K562 (cell line): ENCODE data around the gene SSBP2. TPM values are rescaled to one million over a fixed set of nuclear protein-coding genes. Genes with fewer than 3 reads are reported as not detected.

Source experiments
- CBFB ChIP-seq: sonication (generic); formaldehyde crosslinking; IDR thresholded peaks from 2 replicates; pipeline ENCODE4 v1.4.0; 2020; ENCODE audit warnings: mild to moderate bottlenecking, missing genetic modification reagents
- CBX1 ChIP-seq: sonication (generic); IDR thresholded peaks from 2 replicates; pipeline ENCODE4 v1.6.1; 2016; ENCODE audit warnings: antibody characterized with exemption, low read depth, mild to moderate bottlenecking
- CCNT2 ChIP-seq: IDR thresholded peaks from 2 replicates; pipeline ENCODE4 v1.6.1; 2011; ENCODE audit warnings: borderline replicate concordance, low read depth, mild to moderate bottlenecking, moderate library complexity, mixed read lengths, low read length; ENCODE audit not compliant: insufficient read length; ENCODE audit errors: extremely low read depth
- CHCHD3 ChIP-seq: fragments of 250-450 bp; sonication (Bioruptor Pico); IDR thresholded peaks from 2 replicates; pipeline ENCODE4 v2.1.2; 2022; ENCODE audit warnings: mild to moderate bottlenecking
- COPS2 ChIP-seq: fragments of 450-650 bp; conservative IDR thresholded peaks from 2 replicates; pipeline ENCODE4 v1.6.1; 2016; ENCODE audit warnings: mild to moderate bottlenecking, moderate library complexity
- CREB1 ChIP-seq, 2 experiments: sonication (generic) in 1 of 2; formaldehyde crosslinking in 1 of 2; IDR thresholded peaks; 2 replicates each; pipeline versions ENCODE4 v1.6.1 to v1.8.0; 2012 to 2022; ENCODE audit warnings: inconsistent platforms in 1 of 2, mild to moderate bottlenecking in 1 of 2, missing genetic modification reagents in 1 of 2, moderate library complexity in 1 of 2
- DDX20 ChIP-seq: fragments of 450-650 bp; IDR thresholded peaks from 2 replicates; pipeline ENCODE4 v1.6.1; 2016; ENCODE audit warnings: missing genetic modification characterization, low read depth, mild to moderate bottlenecking, missing compliant biosample characterization, moderate library complexity
- HDAC2 ChIP-seq: fragments of 450-650 bp; IDR thresholded peaks from 2 replicates; pipeline ENCODE4 v1.6.1; 2016; ENCODE audit warnings: mild to moderate bottlenecking
- HDAC6 ChIP-seq: IDR thresholded peaks from 2 replicates; pipeline ENCODE4 v1.6.1; 2012; ENCODE audit warnings: low read depth, mild to moderate bottlenecking, control low read depth, inconsistent platforms, low read length, moderate library complexity
- HDGF ChIP-seq: fragments of 450-650 bp; IDR thresholded peaks from 2 replicates; pipeline ENCODE4 v1.6.1; 2016
- KDM1A ChIP-seq, 2 experiments: fragments of 450-650 bp; IDR thresholded peaks; 2 replicates each; pipeline ENCODE4 v1.6.1; 2016; ENCODE audit warnings: mild to moderate bottlenecking in 2 of 2
- MYBL2 ChIP-seq, 2 experiments: fragments of 450-650 bp in 1 of 2; sonication (generic) in 1 of 2; formaldehyde crosslinking in 1 of 2; IDR thresholded peaks; 2 replicates each; pipeline versions ENCODE4 v1.6.1 to v1.8.1; 2017 to 2022; ENCODE audit warnings: borderline replicate concordance in 1 of 2, inconsistent platforms in 1 of 2, low read depth in 1 of 2, mild to moderate bottlenecking in 1 of 2, missing genetic modification reagents in 1 of 2, moderate library complexity in 1 of 2
- RAD21 ChIP-seq, 2 experiments: fragments of 250-450 bp in 1 of 2; fragments of 450-650 bp in 1 of 2; sonication (Bioruptor Pico) in 1 of 2; formaldehyde crosslinking in 1 of 2; IDR thresholded peaks in 1 of 2; conservative IDR thresholded peaks in 1 of 2; 2 replicates each; pipeline versions ENCODE4 v1.4.0 to v1.8.0; 2020 to 2022; ENCODE audit warnings: mild to moderate bottlenecking in 2 of 2, moderate library complexity in 1 of 2
- RBM14 ChIP-seq: fragments of 200-400 bp; formaldehyde crosslinking; IDR thresholded peaks from 2 replicates; pipeline ENCODE4 v1.6.1; 2018; ENCODE audit warnings: low read depth, mild to moderate bottlenecking, low read length, moderate library complexity, borderline replicate concordance; ENCODE audit not compliant: insufficient read depth
- SRSF1 ChIP-seq: fragments of 200-400 bp; formaldehyde crosslinking; IDR thresholded peaks from 2 replicates; pipeline ENCODE4 v1.6.1; 2017; ENCODE audit warnings: mild to moderate bottlenecking, low read depth, low read length, moderate library complexity
- SUPT5H ChIP-seq: fragments of 450-650 bp; IDR thresholded peaks from 2 replicates; pipeline ENCODE4 v1.6.1; 2016
- TAF1 ChIP-seq: IDR thresholded peaks from 2 replicates; pipeline ENCODE4 v1.6.1; 2011; ENCODE audit warnings: mild to moderate bottlenecking, low read length, moderate library complexity; ENCODE audit not compliant: insufficient read depth, control insufficient read depth, severe bottlenecking; ENCODE audit errors: extremely low read depth
- U2AF2 ChIP-seq: fragments of 200-400 bp; formaldehyde crosslinking; optimal IDR thresholded peaks from 2 replicates; pipeline ENCODE3; 2017; ENCODE audit warnings: low read depth, mild to moderate bottlenecking, low read length
- ZKSCAN3 ChIP-seq: fragments of 250-450 bp; sonication (Bioruptor Pico); IDR thresholded peaks from 2 replicates; pipeline ENCODE4 v1.4.0; 2020
- ZNF699 ChIP-seq: fragments of 250-450 bp; sonication (Bioruptor Pico); IDR thresholded peaks from 2 replicates; pipeline ENCODE4 v1.8.0; 2021; ENCODE audit warnings: mild to moderate bottlenecking, moderate library complexity; ENCODE audit not compliant: insufficient replicate concordance
- ZNF717 ChIP-seq: fragments of 250-450 bp; sonication (Bioruptor Pico); IDR thresholded peaks from 2 replicates; pipeline ENCODE4 v1.5.0; 2021
- polyA plus RNA-seq, 8 experiments: library from polyadenylated mRNA; depleted of rRNA in 4 of 8; stranded (reverse) in 5 of 8; unstranded in 3 of 8; fragments of >200 nt; fragmentation: Nextera tagmentation in 2 of 8; fragmentation: Illumina TruSeq in 1 of 8; extraction: Ambion mirVana in 2 of 8; extraction: Trizol in 1 of 8; gene quantifications; 2 replicates each; pipeline versions ENCODE4 v1.2.1 to v1.2.3, GENCODE V29; 2011 to 2014; ENCODE audit warnings: inconsistent platforms in 1 of 8, missing spikeins in 1 of 8
- total RNA-seq, 7 experiments: library from RNA; depleted of rRNA in 6 of 7; stranded (reverse); fragments of >200 nt in 6 of 7; fragmentation: Illumina TruSeq in 2 of 7; extraction: Trizol in 2 of 7; gene quantifications; 2 replicates each; pipeline versions ENCODE4 v1.2.1 to v1.2.3, GENCODE V29; 2011 to 2021; ENCODE audit warnings: low replicate concordance in 1 of 7
- TF ChIP-seq, protein P1 (sequence below), 2 experiments: fragments of 450-650 bp in 1 of 2; IDR thresholded peaks; 2 replicates each; pipeline ENCODE4 v1.6.1; 2011 to 2017; ENCODE audit warnings: low read depth in 2 of 2, antibody characterized with exemption in 1 of 2, borderline replicate concordance in 1 of 2, low read length in 1 of 2, mild to moderate bottlenecking in 1 of 2, mixed read lengths in 1 of 2; ENCODE audit not compliant: control insufficient read depth in 1 of 2
- TF ChIP-seq, protein P2 (sequence below): fragments of 250-450 bp; sonication (Bioruptor Pico); IDR thresholded peaks from 2 replicates; pipeline ENCODE4 v1.5.1; 2021; ENCODE audit warnings: mild to moderate bottlenecking

Gene SSBP2
- total and polyA plus RNA-seq, 9 of the 15 experiments (the other 6 are each of a cell fraction or from before 2014, with no cell fraction given): 22.3 to 133 (median 42.1) TPM

- TF ChIP-seq SRSF1: no peak
- no peak for TF ChIP-seq DDX20 (tag)
- no peak for TF ChIP-seq COPS2
- no peak for TF ChIP-seq RAD21 (CRISPR knock-in tag; conservative IDR thresholded peaks at IDR 0.05 in 1 of 2, IDR thresholded peaks at IDR 0.05 in 1 of 2)
- TF ChIP-seq RBM14: no peak
- TF ChIP-seq, protein P1, sequence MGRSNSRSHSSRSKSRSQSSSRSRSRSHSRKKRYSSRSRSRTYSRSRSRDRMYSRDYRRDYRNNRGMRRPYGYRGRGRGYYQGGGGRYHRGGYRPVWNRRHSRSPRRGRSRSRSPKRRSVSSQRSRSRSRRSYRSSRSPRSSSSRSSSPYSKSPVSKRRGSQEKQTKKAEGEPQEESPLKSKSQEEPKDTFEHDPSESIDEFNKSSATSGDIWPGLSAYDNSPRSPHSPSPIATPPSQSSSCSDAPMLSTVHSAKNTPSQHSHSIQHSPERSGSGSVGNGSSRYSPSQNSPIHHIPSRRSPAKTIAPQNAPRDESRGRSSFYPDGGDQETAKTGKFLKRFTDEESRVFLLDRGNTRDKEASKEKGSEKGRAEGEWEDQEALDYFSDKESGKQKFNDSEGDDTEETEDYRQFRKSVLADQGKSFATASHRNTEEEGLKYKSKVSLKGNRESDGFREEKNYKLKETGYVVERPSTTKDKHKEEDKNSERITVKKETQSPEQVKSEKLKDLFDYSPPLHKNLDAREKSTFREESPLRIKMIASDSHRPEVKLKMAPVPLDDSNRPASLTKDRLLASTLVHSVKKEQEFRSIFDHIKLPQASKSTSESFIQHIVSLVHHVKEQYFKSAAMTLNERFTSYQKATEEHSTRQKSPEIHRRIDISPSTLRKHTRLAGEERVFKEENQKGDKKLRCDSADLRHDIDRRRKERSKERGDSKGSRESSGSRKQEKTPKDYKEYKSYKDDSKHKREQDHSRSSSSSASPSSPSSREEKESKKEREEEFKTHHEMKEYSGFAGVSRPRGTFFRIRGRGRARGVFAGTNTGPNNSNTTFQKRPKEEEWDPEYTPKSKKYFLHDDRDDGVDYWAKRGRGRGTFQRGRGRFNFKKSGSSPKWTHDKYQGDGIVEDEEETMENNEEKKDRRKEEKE (IDR thresholded peaks at IDR 0.05; ENCODE audit: borderline replicate concordance in 1 of 2, control insufficient read depth in 1 of 2, low read depth in 2 of 2, low read length in 1 of 2): no peak
- no peak for TF ChIP-seq CBFB
- no peak for TF ChIP-seq ZNF717
- TF ChIP-seq, protein P2, sequence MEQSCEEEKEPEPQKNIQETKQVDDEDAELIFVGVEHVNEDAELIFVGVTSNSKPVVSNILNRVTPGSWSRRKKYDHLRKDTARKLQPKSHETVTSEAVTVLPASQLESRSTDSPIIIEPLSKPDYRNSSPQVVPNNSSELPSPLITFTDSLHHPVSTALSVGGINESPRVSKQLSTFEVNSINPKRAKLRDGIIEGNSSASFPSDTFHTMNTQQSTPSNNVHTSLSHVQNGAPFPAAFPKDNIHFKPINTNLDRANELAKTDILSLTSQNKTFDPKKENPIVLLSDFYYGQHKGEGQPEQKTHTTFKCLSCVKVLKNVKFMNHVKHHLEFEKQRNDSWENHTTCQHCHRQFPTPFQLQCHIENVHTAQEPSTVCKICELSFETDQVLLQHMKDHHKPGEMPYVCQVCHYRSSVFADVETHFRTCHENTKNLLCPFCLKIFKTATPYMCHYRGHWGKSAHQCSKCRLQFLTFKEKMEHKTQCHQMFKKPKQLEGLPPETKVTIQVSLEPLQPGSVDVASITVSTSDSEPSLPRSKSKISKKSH: no peak
- TF ChIP-seq ZNF699 (CRISPR knock-in tag): no peak
- no peak for TF ChIP-seq CHCHD3 (CRISPR knock-in tag)
- TF ChIP-seq SUPT5H: no peak
- no peak for TF ChIP-seq MYBL2 (IDR thresholded peaks at IDR 0.05; ENCODE audit: low read depth)
- no peak for TF ChIP-seq MYBL2 (CRISPR knock-in tag; IDR thresholded peaks at IDR 0.05; ENCODE audit: borderline replicate concordance)
- TF ChIP-seq CBX1: no peak
- no peak for TF ChIP-seq HDGF
- no peak for TF ChIP-seq U2AF2
- no peak for TF ChIP-seq ZKSCAN3
- no peak for TF ChIP-seq TAF1
- no peak for TF ChIP-seq CCNT2
- no peak for TF ChIP-seq CREB1 (IDR thresholded peaks at IDR 0.05)
- no peak for TF ChIP-seq CREB1 (CRISPR knock-in tag; IDR thresholded peaks at IDR 0.05)
- TF ChIP-seq HDAC2: no peak
- no peak for TF ChIP-seq HDAC6
- no peak for TF ChIP-seq KDM1A (IDR thresholded peaks at IDR 0.05)
These were observed 171.5 kb downstream of the SSBP2 start (continued) for GRCh38 chr5:81579262-81579924.
